Gastroesophageal sphincter (tissue), 4 donors: Measurements from ENCODE around the gene ARHGEF16. TPM values are rescaled to one million over a fixed set of nuclear protein-coding genes. Genes with fewer than 3 reads are reported as not detected.

ENCODE experiments used
- ATAC-seq: fragments of 150-250 bp; one replicate; pipeline ENCODE4 v1.9.1; 2016; ENCODE audit warnings: mild to moderate bottlenecking, moderate library complexity
- H3K27ac ChIP-seq, 4 donors: fragments of 200-600 bp; sonication (generic) in 3 of 4; 1 replicate in 3 of 4; 2 replicates in 1 of 4; pipeline ENCODE4 v1.5.1; 2016 to 2019
- H3K27me3 ChIP-seq: fragments of 200-600 bp; sonication (generic); one replicate; pipeline ENCODE4 v1.5.1; 2019
- H3K36me3 ChIP-seq, 2 donors: fragments of 200-600 bp; sonication (generic); one replicate each; pipeline ENCODE4 v1.5.1; 2019; ENCODE audit warnings: control low read depth in 1 of 2
- H3K4me1 ChIP-seq, 3 donors: fragments of 200-600 bp; sonication (generic); 1 replicate in 2 of 3; 2 replicates in 1 of 3; pipeline ENCODE4 v1.5.1; 2016 to 2019; ENCODE audit warnings: control low read depth in 2 of 3
- H3K4me3 ChIP-seq, 2 donors: fragments of 200-600 bp; sonication (generic); one replicate each; pipeline ENCODE4 v1.5.1; 2019; ENCODE audit warnings: mild to moderate bottlenecking in 1 of 2, moderate library complexity in 1 of 2
- H3K9me3 ChIP-seq, 3 donors: fragments of 200-600 bp; sonication (generic); one replicate each; pipeline ENCODE4 v1.5.1; 2017 to 2019; ENCODE audit warnings: control low read depth in 2 of 3
- EP300 ChIP-seq: sonication (generic); formaldehyde crosslinking; IDR thresholded peaks from one replicate; pipeline ENCODE4 v1.6.1; 2017; ENCODE audit warnings: antibody characterized with exemption, mild to moderate bottlenecking
- POLR2A ChIP-seq, 2 donors: fragments of 450-650 bp; IDR thresholded peaks; one replicate each; pipeline ENCODE4 v1.6.1; 2017; ENCODE audit warnings: antibody characterized with exemption in 2 of 2, mild to moderate bottlenecking in 2 of 2, moderate library complexity in 1 of 2
- POLR2AphosphoS5 ChIP-seq: sonication (generic); formaldehyde crosslinking; IDR thresholded peaks from one replicate; pipeline ENCODE4 v1.6.1; 2017; ENCODE audit warnings: antibody characterized with exemption
- WGBS, 2 donors: methylation state at CpG; one replicate each; pipeline ENCODE4 v1.1.5; 2018; ENCODE audit warnings: low coverage in 1 of 2; 5-methylcytosine and 5-hydroxymethylcytosine counted together
- total RNA-seq, 4 donors: library from RNA; depleted of rRNA; stranded (reverse); fragments of >200 nt; gene quantifications; one replicate each; pipeline ENCODE4 v1.1.0, GENCODE V29; 2016
- TF ChIP-seq, protein P1 (sequence below), 4 experiments: fragments of 200-600 bp in 2 of 4; fragments of 450-650 bp in 2 of 4; sonication (generic) in 1 of 4; IDR thresholded peaks; one replicate each; pipeline ENCODE4 v1.5.1; 2017 to 2019; ENCODE audit warnings: antibody characterized with exemption in 4 of 4, mild to moderate bottlenecking in 2 of 4, moderate library complexity in 2 of 4

ARHGEF16 gene
- total RNA-seq, 4 donors from 2014 or later = 0.54 to 2.3 (median 0.87) TPM

DNA sequence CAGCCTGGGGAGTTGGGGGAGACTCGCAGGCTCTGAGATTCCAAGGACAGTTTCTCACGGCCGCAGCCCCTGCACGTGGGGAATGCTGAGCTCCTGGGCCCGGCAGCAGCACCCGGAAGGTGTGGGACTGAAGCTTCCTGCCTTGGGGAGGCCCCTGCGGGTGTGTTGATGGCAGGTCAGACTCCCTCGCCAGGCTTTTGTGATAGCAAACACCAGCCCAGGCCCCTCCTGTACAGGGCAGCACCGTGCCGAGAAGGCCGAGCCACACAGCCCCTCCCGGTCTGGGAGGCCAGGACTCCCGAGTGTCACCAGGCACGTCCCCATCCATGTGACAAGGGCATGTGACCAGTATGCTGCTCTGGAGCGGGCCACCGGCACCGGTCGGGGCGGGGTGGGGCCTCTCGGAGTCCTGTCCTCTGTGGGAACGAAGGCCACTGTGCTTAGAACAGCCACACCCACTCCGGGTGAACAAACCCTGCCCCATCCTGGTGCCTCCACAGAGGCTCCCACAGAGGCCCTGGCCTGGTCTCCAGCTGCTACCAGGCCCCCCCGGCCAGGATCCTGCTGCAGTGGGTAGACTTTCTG lies 31.1 kb upstream of the ARHGEF16 start:
- Histone ChIP-seq H3K36me3 (peaks cover 0 to 17% of the 10 kb centered on the region in 2 donors), H3K4me3 (no peak overlapping the region), H3K27ac (peak overlapping the region in 2 of 4 donors; percentile 48 to 61), H3K9me3 (peaks cover 0 to 7% (median 0%) of the 10 kb centered on the region in 3 donors), H3K27me3 (peaks cover 59% of the 10 kb centered on the region), H3K4me1 (peaks cover 0 to 19% (median 4%) of the 10 kb centered on the region in 3 donors)
- peak; percentile 59 for ATAC-seq
- no CpG with 5 or more reads among the region's 23 CpGs for WGBS, 2 donors
- no peak for TF ChIP-seq POLR2AphosphoS5
- no peak for TF ChIP-seq POLR2A (IDR thresholded peaks at IDR 0.05)
- no peak for TF ChIP-seq EP300
- TF ChIP-seq, protein P1, sequence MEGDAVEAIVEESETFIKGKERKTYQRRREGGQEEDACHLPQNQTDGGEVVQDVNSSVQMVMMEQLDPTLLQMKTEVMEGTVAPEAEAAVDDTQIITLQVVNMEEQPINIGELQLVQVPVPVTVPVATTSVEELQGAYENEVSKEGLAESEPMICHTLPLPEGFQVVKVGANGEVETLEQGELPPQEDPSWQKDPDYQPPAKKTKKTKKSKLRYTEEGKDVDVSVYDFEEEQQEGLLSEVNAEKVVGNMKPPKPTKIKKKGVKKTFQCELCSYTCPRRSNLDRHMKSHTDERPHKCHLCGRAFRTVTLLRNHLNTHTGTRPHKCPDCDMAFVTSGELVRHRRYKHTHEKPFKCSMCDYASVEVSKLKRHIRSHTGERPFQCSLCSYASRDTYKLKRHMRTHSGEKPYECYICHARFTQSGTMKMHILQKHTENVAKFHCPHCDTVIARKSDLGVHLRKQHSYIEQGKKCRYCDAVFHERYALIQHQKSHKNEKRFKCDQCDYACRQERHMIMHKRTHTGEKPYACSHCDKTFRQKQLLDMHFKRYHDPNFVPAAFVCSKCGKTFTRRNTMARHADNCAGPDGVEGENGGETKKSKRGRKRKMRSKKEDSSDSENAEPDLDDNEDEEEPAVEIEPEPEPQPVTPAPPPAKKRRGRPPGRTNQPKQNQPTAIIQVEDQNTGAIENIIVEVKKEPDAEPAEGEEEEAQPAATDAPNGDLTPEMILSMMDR (IDR thresholded peaks at IDR 0.05) = no peak

DNA sequence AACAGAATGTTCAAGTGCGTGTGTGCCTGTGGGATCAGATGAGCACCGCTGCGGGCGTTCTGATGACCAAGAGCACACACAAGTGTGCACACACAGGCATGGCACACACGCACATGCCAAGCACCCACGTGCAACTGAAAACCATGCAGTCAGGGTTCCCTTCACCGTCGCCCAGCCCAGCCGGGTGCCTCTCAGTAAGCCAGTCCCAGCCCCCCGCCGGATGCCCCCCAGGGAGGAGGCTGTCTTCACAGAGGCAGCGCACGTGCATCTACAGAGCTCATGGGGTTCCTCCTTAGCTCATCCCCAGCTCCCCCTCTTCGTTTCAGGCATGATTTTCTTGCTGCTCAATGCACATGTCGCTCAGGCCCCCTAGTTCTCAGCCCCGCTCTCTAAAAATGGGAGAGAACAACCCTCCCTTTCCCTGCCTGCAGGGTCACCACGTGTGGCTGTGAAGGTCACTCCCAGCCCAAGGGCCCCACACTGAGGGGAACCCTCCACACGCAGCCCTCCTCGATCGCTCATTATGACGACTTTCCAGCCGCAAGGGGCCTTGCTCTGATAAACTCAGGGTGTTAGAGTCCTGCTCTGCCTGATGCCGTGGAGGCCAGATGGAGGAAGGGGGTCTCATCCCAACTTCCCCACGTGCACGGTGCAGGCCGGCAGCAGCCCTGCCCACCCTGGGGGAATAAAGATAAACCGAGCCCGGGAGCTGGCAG lies 30.4 kb upstream of the ARHGEF16 start:
- Histone ChIP-seq H3K4me1 (peaks cover 0 to 19% (median 4%) of the 10 kb centered on the region in 3 donors), H3K4me3 (no peak overlapping the region), H3K27me3 (peaks cover 52% of the 10 kb centered on the region), H3K36me3 (peaks cover 0 to 17% of the 10 kb centered on the region in 2 donors), H3K27ac (peak overlapping the region in 2 of 4 donors; percentile 48 to 61), H3K9me3 (peaks cover 0 to 7% (median 0%) of the 10 kb centered on the region in 3 donors)
- no peak for ATAC-seq
- WGBS, 2 donors = no CpG with 5 or more reads among the region's 28 CpGs
- TF ChIP-seq, protein P1 (IDR thresholded peaks at IDR 0.05) = no peak
- TF ChIP-seq POLR2A (IDR thresholded peaks at IDR 0.05) = no peak
- no peak for TF ChIP-seq POLR2AphosphoS5

DNA sequence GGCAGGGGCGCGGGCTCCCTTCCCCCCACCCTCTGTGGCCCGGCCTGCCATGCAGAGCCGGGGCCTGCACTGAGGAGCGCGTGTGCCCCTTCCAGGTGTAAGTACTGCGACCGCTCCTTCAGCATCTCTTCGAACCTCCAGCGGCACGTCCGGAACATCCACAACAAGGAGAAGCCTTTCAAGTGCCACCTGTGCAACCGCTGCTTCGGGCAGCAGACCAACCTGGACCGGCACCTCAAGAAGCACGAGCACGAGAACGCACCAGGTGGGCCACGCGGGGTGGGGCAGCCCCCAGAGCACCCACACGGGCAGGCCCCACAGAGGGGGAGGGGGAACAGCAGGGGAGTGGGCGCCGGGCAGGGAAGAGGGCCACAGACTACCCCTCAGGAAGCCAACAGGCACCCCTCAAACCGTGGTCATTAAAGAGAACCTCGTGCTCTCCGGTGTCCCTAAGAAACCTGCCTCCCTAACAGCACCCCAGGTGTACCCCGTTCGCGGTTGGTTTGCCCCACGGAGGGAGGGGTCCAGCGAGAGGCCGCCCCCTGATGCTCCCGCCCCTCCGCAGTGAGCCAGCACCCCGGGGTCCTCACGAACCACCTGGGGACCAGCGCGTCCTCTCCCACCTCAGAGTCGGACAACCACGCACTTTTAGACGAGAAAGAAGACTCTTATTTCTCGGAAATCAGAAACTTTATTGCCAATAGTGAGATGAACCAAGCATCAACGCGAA lies 28.8 kb upstream of the ARHGEF16 start:
- H3K4me1 ChIP-seq = peaks cover 0 to 19% (median 4%) of the 10 kb centered on the region in 3 donors
- H3K36me3 ChIP-seq = peaks cover 0 to 17% of the 10 kb centered on the region in 2 donors
- 60 to 91% methylated on average over 1 to 7 of the region's 44 CpGs for WGBS, 2 donors
- H3K27ac ChIP-seq = no peak overlapping the region
- no peak overlapping the region for H3K4me3 ChIP-seq
- peaks cover 0 to 4% (median 0%) of the 10 kb centered on the region in 3 donors for H3K9me3 ChIP-seq
- TF ChIP-seq EP300 = no peak
- TF ChIP-seq, protein P1 (IDR thresholded peaks at IDR 0.05) = no peak
- no peak for TF ChIP-seq POLR2A (IDR thresholded peaks at IDR 0.05)
- TF ChIP-seq POLR2AphosphoS5 = no peak
- peaks cover 36% of the 10 kb centered on the region for H3K27me3 ChIP-seq
- ATAC-seq = no peak

DNA sequence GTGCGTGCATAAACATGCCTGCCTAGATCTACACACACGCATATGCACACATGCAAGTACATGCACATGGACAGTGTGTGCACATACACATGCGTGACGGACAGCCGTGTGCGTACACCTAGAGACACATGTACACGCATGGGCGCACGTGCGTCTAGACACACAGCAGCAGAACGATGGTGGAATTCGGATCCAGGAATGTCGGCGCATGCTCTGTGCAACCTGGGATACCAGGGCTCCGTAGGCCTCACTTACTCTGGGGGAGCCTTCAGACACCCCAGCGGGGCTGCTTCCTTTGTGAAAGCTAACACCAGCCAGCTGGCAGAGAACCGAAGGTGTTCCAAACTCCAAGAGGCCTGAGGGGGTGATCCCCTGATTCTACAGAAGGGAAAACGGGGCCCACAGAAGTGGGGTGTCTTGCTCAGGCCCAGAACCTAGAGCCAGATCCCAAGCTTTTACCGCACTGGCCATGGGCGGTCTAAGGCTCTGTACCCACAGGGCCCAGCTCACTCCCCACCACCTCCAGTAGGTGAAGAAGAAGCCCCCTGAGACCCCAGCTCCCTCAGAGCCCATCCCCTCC lies 27.4 kb upstream of the ARHGEF16 start:
- no peak overlapping the region for H3K4me3 ChIP-seq
- WGBS, 2 donors = 89 to 91% methylated on average over 7 to 9 of the region's 20 CpGs
- TF ChIP-seq, protein P1 (IDR thresholded peaks at IDR 0.05) = no peak
- TF ChIP-seq EP300 (no peak), POLR2AphosphoS5 (no peak), POLR2A (IDR thresholded peaks at IDR 0.05) (no peak)
- peaks cover 0 to 19% (median 4%) of the 10 kb centered on the region in 3 donors for H3K4me1 ChIP-seq
- H3K36me3 ChIP-seq = peaks cover 0 to 17% of the 10 kb centered on the region in 2 donors
- H3K27ac ChIP-seq = no peak overlapping the region
- H3K27me3 ChIP-seq = peaks cover 37% of the 10 kb centered on the region
- no peaks in the 10 kb centered on the region for H3K9me3 ChIP-seq
- ATAC-seq = no peak
